ENCODE measurements around the gene PEX26. TPM values are rescaled to one million over a fixed set of nuclear protein-coding genes. Genes with fewer than 3 reads are reported as not detected.

Gene PEX26
- total RNA-seq, 2 donors from 2014 or later, result 11.9 to 57.0 TPM

DNA sequence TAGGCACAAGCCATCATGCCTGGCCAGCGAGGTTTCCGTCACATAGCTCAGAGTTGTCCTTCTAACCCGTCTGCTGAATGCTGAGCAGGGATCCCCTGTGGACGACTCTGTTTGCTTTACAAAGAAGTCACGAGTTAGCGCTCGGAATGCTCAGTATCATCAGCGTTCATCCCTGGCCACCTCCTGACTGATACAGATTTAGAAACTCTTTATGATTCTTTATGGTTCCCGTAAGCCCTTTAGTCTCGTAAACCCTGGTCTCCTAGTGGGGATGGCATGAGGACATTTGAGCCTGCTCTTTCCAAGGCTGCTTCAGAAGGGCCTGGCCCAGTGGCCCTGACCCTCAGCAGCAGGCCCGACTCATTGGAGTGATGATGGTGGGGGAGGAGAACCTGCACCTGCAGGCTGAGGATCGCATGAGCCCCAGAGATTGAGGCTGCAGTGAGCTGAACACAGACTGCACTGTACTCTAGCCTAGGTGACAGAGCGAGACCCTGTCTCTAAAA, 9.6 kb downstream of the PEX26 start:
- DNase-seq (no peak), ATAC-seq (no peak)
- Histone ChIP-seq H3K27ac (no peak overlapping the region), H3K4me3 (no peak overlapping the region), H3K9me3 (no peaks in the 10 kb centered on the region), H3K4me1 (peaks cover 17% of the 10 kb centered on the region), H3K27me3 (no peaks in the 10 kb centered on the region), H3K36me3 (replicated peaks in 1 of 2; ENCODE audit: insufficient read depth in 1 of 2, low read depth in 2 of 2) (peaks cover 13 to 27% of the 10 kb centered on the region in 2 donors)
- TF ChIP-seq POLR2A (IDR thresholded peaks at IDR 0.05), result no peak
- TF ChIP-seq, protein P1, sequence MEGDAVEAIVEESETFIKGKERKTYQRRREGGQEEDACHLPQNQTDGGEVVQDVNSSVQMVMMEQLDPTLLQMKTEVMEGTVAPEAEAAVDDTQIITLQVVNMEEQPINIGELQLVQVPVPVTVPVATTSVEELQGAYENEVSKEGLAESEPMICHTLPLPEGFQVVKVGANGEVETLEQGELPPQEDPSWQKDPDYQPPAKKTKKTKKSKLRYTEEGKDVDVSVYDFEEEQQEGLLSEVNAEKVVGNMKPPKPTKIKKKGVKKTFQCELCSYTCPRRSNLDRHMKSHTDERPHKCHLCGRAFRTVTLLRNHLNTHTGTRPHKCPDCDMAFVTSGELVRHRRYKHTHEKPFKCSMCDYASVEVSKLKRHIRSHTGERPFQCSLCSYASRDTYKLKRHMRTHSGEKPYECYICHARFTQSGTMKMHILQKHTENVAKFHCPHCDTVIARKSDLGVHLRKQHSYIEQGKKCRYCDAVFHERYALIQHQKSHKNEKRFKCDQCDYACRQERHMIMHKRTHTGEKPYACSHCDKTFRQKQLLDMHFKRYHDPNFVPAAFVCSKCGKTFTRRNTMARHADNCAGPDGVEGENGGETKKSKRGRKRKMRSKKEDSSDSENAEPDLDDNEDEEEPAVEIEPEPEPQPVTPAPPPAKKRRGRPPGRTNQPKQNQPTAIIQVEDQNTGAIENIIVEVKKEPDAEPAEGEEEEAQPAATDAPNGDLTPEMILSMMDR (IDR thresholded peaks at IDR 0.05), result no peak
- intact Hi-C loops (cut with DNase I), result no loop called here
- 68 to 73% methylated on average over 13 of the region's 13 CpGs for WGBS, 2 donors

DNA sequence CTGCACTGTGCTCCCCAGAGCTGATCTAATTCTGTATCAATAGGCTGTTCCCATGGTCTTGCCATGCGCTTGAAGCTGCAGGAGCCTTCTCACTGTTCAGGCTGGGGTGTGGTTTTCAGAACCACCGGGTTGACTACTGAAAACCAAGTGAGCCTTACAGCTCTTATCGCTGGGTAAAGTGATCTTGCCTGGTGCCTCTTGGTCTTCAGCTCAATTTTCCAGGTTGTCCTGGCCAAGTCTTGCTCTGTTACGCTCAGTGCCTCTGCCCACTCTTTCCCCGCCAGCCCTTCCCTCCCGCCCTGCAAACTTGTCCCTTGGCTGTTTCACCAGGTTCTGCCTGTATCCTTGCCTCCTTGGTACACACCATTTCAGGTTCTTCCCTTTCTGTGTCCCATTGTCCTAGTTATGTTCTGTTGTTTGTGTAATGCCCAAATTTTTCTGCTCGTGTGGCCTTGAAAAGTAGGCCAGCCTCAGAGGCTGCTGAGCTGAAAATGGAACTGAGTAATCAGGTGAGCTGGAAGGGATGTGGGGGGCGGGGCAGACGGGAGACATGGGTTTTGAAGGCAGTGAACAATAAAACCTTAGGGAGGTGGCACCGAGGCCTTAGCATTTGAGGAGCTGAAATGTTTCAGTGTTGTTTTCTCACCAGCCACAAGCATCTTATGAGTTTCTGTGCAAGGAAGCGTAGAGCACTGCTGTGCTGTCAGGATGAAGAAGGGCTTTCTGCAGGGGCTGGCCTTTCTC, 11.2 kb downstream of the PEX26 start:
- H3K36me3 ChIP-seq (replicated peaks in 1 of 2; ENCODE audit: insufficient read depth in 1 of 2, low read depth in 2 of 2), result peaks cover 6 to 16% of the 10 kb centered on the region in 2 donors
- 66 to 77% methylated on average over 11 of the region's 11 CpGs for WGBS, 2 donors
- no peaks in the 10 kb centered on the region for H3K9me3 ChIP-seq
- no peak for ATAC-seq
- H3K27me3 ChIP-seq, result no peaks in the 10 kb centered on the region
- peak overlapping the region in 3 of 4 donors; percentile 25 to 66 (median 36) for H3K27ac ChIP-seq
- TF ChIP-seq POLR2A (IDR thresholded peaks at IDR 0.05), result no peak
- intact Hi-C loops (cut with DNase I), result no loop called here
- DNase-seq, result peak; percentile 30 to 61 (median 46)
- peaks cover 25% of the 10 kb centered on the region for H3K4me1 ChIP-seq
- no peak overlapping the region for H3K4me3 ChIP-seq

DNA sequence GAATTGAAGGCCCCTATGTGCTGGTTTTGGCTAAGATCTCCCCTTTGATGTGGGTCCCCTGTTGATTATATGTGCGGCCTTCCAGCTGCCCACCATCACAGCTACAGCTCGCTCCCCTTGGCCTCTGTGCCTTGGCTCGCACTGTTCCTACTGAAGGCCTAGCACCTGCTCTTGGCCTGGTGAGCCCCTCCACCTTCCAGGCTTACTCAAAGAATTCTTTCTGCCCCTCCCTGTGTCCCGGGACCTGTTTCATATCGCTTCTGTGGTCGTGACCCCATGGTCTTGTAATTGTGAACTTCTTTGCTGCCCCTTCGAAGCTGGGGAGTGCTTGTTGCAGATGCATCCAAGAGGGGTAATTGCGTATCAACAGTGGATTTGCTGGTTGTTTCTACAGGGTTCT, 12.5 kb downstream of the PEX26 start:
- Histone ChIP-seq H3K36me3 (replicated peaks in 1 of 2; ENCODE audit: insufficient read depth in 1 of 2, low read depth in 2 of 2) (peaks cover under 1 to 16% of the 10 kb centered on the region in 2 donors), H3K9me3 (no peaks in the 10 kb centered on the region), H3K4me3 (no peak overlapping the region), H3K27ac (no peak overlapping the region), H3K4me1 (peaks cover 25% of the 10 kb centered on the region), H3K27me3 (no peaks in the 10 kb centered on the region)
- 95 to 97% methylated on average over 8 of the region's 8 CpGs for WGBS, 2 donors
- no peak for DNase-seq
- no peak for ATAC-seq
- no peak for TF ChIP-seq POLR2A (IDR thresholded peaks at IDR 0.05)
- TF ChIP-seq, protein P1 (IDR thresholded peaks at IDR 0.05), result no peak
- intact Hi-C loops (cut with DNase I), result no loop called here

DNA sequence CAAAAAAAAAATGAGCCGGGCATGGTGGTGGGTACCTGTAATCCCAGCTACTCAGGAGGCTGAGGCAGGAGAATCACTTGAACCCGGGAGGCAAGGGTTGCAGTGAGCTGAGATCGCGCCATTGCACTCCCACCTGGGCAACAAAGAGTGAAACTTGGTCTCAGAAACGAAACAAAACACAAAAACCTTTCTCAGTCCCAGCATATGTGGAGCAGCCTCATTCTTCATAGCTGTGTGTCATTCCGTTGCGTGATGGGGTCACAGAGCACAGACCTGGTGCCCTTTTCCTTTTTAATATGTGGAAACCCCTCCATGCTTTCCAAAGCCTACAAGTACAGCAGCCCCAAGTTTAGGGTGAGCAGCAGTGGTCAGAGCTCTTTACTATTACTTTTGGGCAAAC, 13.7 kb downstream of the PEX26 start:
- peaks cover 25% of the 10 kb centered on the region for H3K4me1 ChIP-seq
- H3K4me3 ChIP-seq, result no peak overlapping the region
- no peaks in the 10 kb centered on the region for H3K9me3 ChIP-seq
- 55 to 58% methylated on average over 7 of the region's 7 CpGs for WGBS, 2 donors
- ATAC-seq (peak; percentile 20), DNase-seq (no peak)
- TF ChIP-seq POLR2A (IDR thresholded peaks at IDR 0.05), result no peak
- H3K27ac ChIP-seq, result peak overlapping the region; percentile 69 to 92 (median 89)
- intact Hi-C loops (cut with DNase I), result no loop called here
- no peaks in the 10 kb centered on the region for H3K27me3 ChIP-seq
- peaks cover 0 to 14% of the 10 kb centered on the region in 2 donors for H3K36me3 ChIP-seq (replicated peaks in 1 of 2; ENCODE audit: insufficient read depth in 1 of 2, low read depth in 2 of 2)

DNA sequence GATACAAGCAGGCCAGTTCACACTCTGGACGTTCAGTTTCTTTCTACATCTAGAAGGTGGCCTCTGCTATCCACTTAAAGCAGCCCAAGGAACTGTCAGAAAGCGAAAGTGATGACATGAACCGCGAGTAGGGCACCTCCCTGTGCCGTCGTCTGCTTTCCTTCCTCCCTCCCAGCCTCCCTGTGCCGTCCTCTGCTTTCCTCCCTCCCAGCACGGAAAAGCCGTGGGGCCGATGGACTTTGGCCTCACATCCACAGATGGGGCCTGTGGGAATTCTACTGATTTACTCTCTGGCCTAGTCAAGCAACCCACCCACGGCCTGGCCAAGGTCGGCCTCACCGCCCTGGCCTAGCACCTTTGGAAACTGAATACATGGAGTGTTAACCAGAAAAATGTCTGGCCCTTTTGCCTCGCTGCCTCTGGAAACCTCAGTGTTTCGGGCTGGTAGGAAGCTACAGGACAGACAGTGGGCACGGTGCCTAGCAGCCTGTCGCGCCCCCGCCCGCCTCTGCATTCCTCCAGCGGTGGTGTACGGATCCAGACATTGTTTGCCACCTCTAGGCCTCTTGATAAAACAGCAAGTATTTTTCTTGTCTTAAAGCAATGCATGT, 14.2 kb downstream of the PEX26 start:
- peaks cover 0 to 14% of the 10 kb centered on the region in 2 donors for H3K36me3 ChIP-seq (replicated peaks in 1 of 2; ENCODE audit: insufficient read depth in 1 of 2, low read depth in 2 of 2)
- WGBS, 2 donors, result 7 to 8% methylated on average over 22 of the region's 22 CpGs
- peak; percentile 86 for ATAC-seq
- peaks cover 25% of the 10 kb centered on the region for H3K4me1 ChIP-seq
- DNase-seq, result peak; percentile 73 to 84 (median 80)
- intact Hi-C loops (cut with DNase I), result no loop called here
- TF ChIP-seq, protein P1 (IDR thresholded peaks at IDR 0.05), result peak in 4 of 7 experiments; percentile 23 to 42 (median 29)
- peak in 2 of 3 donors; percentile 29 to 30 for TF ChIP-seq POLR2A (IDR thresholded peaks at IDR 0.05)
- no peaks in the 10 kb centered on the region for H3K9me3 ChIP-seq
- H3K27me3 ChIP-seq, result no peaks in the 10 kb centered on the region
- no peak overlapping the region for H3K4me3 ChIP-seq
- H3K27ac ChIP-seq, result peak overlapping the region; percentile 69 to 92 (median 89)
